GM12872 (cell line): ENCODE data around the gene WDR54.

Experiments
- TF ChIP-seq, protein P1 (sequence below): IDR thresholded peaks from 3 replicates; pipeline ENCODE4 v1.5.1; 2011; ENCODE audit warnings: low read depth, mild to moderate bottlenecking, low read length, moderate library complexity; ENCODE audit not compliant: insufficient read depth

Gene WDR54

GRCh38 chr2:74474899-74475298, 53.4 kb downstream of the WDR54 start:
- TF ChIP-seq, protein P1, sequence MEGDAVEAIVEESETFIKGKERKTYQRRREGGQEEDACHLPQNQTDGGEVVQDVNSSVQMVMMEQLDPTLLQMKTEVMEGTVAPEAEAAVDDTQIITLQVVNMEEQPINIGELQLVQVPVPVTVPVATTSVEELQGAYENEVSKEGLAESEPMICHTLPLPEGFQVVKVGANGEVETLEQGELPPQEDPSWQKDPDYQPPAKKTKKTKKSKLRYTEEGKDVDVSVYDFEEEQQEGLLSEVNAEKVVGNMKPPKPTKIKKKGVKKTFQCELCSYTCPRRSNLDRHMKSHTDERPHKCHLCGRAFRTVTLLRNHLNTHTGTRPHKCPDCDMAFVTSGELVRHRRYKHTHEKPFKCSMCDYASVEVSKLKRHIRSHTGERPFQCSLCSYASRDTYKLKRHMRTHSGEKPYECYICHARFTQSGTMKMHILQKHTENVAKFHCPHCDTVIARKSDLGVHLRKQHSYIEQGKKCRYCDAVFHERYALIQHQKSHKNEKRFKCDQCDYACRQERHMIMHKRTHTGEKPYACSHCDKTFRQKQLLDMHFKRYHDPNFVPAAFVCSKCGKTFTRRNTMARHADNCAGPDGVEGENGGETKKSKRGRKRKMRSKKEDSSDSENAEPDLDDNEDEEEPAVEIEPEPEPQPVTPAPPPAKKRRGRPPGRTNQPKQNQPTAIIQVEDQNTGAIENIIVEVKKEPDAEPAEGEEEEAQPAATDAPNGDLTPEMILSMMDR, result peak; percentile 68
